Measurements from ENCODE around the gene MED17. TPM values are rescaled to one million over a fixed set of nuclear protein-coding genes. Genes with fewer than 3 reads are reported as not detected.
"Not testable (repeated sequence)": the region's sequence is repeated elsewhere in the genome, so short reads cannot be mapped to it uniquely, and the experiment has no call there.

MED17 gene
- total RNA-seq, 2 donors from 2014 or later = 58.5 to 61.8 TPM

- no peaks in the 10 kb centered on the region for H3K9me3 ChIP-seq (ENCODE audit: control insufficient read depth, low read length, poor library complexity, severe bottlenecking)
- H3K4me1 Mint-ChIP-seq = no peaks in the 10 kb centered on the region
- H3K4me3 Mint-ChIP-seq = no peak overlapping the region
- H3K36me3 Mint-ChIP-seq (ENCODE audit: low read depth) = no peaks in the 10 kb centered on the region
- no peak overlapping the region for H3K27ac Mint-ChIP-seq
- ATAC-seq = no peak
- no peaks in the 10 kb centered on the region for H3K27me3 Mint-ChIP-seq
- no peak for DNase-seq
Measured at GRCh38 chr11:93770160-93770559, 13.9 kb upstream of the MED17 start.

- H3K27ac Mint-ChIP-seq = no peak overlapping the region
- no peak for ATAC-seq
Measured at GRCh38 chr11:93772123-93772522, 12.0 kb upstream of the MED17 start.

GRCh38 chr11:93773045-93773477 lies 11.0 kb upstream of the MED17 start:
- H3K4me3 Mint-ChIP-seq = no peak overlapping the region
- H3K27ac Mint-ChIP-seq = no peak overlapping the region
- H3K9me3 ChIP-seq (ENCODE audit: control insufficient read depth, low read length, poor library complexity, severe bottlenecking) = no peaks in the 10 kb centered on the region
- no peaks in the 10 kb centered on the region for H3K4me1 Mint-ChIP-seq
- ATAC-seq (no peak), DNase-seq (no peak)
- no peaks in the 10 kb centered on the region for H3K27me3 Mint-ChIP-seq
- H3K36me3 Mint-ChIP-seq (ENCODE audit: low read depth) = no peaks in the 10 kb centered on the region

More at GRCh38 chr11:93772123-93772522, 12.0 kb upstream of the MED17 start:
- DNase-seq = no peak
- H3K27me3 Mint-ChIP-seq = no peaks in the 10 kb centered on the region
- H3K9me3 ChIP-seq (ENCODE audit: control insufficient read depth, low read length, poor library complexity, severe bottlenecking) = no peaks in the 10 kb centered on the region
- H3K4me1 Mint-ChIP-seq = no peaks in the 10 kb centered on the region
- H3K36me3 Mint-ChIP-seq (ENCODE audit: low read depth) = no peaks in the 10 kb centered on the region
- H3K4me3 Mint-ChIP-seq = no peak overlapping the region

GRCh38 chr11:93773601-93774200 lies 10.4 kb upstream of the MED17 start:
- no peaks in the 10 kb centered on the region for H3K36me3 Mint-ChIP-seq (ENCODE audit: low read depth)
- no peak overlapping the region for H3K27ac Mint-ChIP-seq
- H3K27me3 Mint-ChIP-seq = no peaks in the 10 kb centered on the region
- ATAC-seq (no peak), DNase-seq (no peak)
- no peaks in the 10 kb centered on the region for H3K4me1 Mint-ChIP-seq
- H3K9me3 ChIP-seq (ENCODE audit: control insufficient read depth, low read length, poor library complexity, severe bottlenecking) = no peaks in the 10 kb centered on the region
- H3K4me3 Mint-ChIP-seq = no peak overlapping the region

GRCh38 chr11:93774560-93774959 lies 9.5 kb upstream of the MED17 start:
- H3K4me1 Mint-ChIP-seq; H3K4me3 Mint-ChIP-seq; H3K36me3 Mint-ChIP-seq (ENCODE audit: low read depth); H3K27ac Mint-ChIP-seq; H3K27me3 Mint-ChIP-seq; H3K9me3 ChIP-seq (ENCODE audit: control insufficient read depth, low read length, poor library complexity, severe bottlenecking); DNase-seq; ATAC-seq: not testable (repeated sequence)

- Mint-ChIP-seq H3K4me3 (no peak overlapping the region), H3K27me3 (no peaks in the 10 kb centered on the region), H3K36me3 (ENCODE audit: low read depth) (no peaks in the 10 kb centered on the region), H3K27ac (no peak overlapping the region), H3K4me1 (no peaks in the 10 kb centered on the region)
- DNase-seq = no peak
- no peak for ATAC-seq
- no peaks in the 10 kb centered on the region for H3K9me3 ChIP-seq (ENCODE audit: control insufficient read depth, low read length, poor library complexity, severe bottlenecking)
Measured at GRCh38 chr11:93775289-93775688, 8.8 kb upstream of the MED17 start.

GRCh38 chr11:93783362-93783761 lies 720 bp upstream of the MED17 start:
- peak overlapping the region; percentile 98 for H3K4me3 Mint-ChIP-seq
- peak overlapping the region; percentile 96 for H3K27ac Mint-ChIP-seq
- H3K27me3 Mint-ChIP-seq = no peaks in the 10 kb centered on the region
- no peaks in the 10 kb centered on the region for H3K36me3 Mint-ChIP-seq (ENCODE audit: low read depth)
- H3K4me1 Mint-ChIP-seq = peaks cover 31% of the 10 kb centered on the region
- H3K9me3 ChIP-seq (ENCODE audit: control insufficient read depth, low read length, poor library complexity, severe bottlenecking) = no peaks in the 10 kb centered on the region
- ATAC-seq = peak; percentile 2
- no peak for DNase-seq

GRCh38 chr11:93783765-93784144 lies 327 bp upstream of the MED17 start:
- ATAC-seq (peak; percentile 24), DNase-seq (no peak)
- no peaks in the 10 kb centered on the region for H3K9me3 ChIP-seq (ENCODE audit: control insufficient read depth, low read length, poor library complexity, severe bottlenecking)
- H3K4me3 Mint-ChIP-seq = peak overlapping the region; percentile 98
- no peaks in the 10 kb centered on the region for H3K27me3 Mint-ChIP-seq
- H3K4me1 Mint-ChIP-seq = peaks cover 31% of the 10 kb centered on the region
- H3K27ac Mint-ChIP-seq = peak overlapping the region; percentile 96
- H3K36me3 Mint-ChIP-seq (ENCODE audit: low read depth) = no peaks in the 10 kb centered on the region

- H3K9me3 ChIP-seq (ENCODE audit: control insufficient read depth, low read length, poor library complexity, severe bottlenecking) = no peaks in the 10 kb centered on the region
- no peak for ATAC-seq
- DNase-seq = no peak
- Mint-ChIP-seq H3K4me1 (peaks cover 31% of the 10 kb centered on the region), H3K27ac (peak overlapping the region; percentile 96), H3K4me3 (peak overlapping the region; percentile 98), H3K36me3 (ENCODE audit: low read depth) (no peaks in the 10 kb centered on the region), H3K27me3 (no peaks in the 10 kb centered on the region)
Measured at GRCh38 chr11:93784935-93785360, 866 bp downstream of the MED17 start.

GRCh38 chr11:93791493-93791892 lies 7.4 kb downstream of the MED17 start:
- no peak overlapping the region for H3K4me3 Mint-ChIP-seq
- peak overlapping the region; percentile 16 for H3K27ac Mint-ChIP-seq
- no peaks in the 10 kb centered on the region for H3K9me3 ChIP-seq (ENCODE audit: control insufficient read depth, low read length, poor library complexity, severe bottlenecking)
- H3K36me3 Mint-ChIP-seq (ENCODE audit: low read depth) = no peaks in the 10 kb centered on the region
- ATAC-seq (no peak), DNase-seq (no peak)
- H3K4me1 Mint-ChIP-seq = peaks cover 17% of the 10 kb centered on the region
- no peaks in the 10 kb centered on the region for H3K27me3 Mint-ChIP-seq

GRCh38 chr11:93796441-93797231 lies 12.6 kb downstream of the MED17 start:
- Mint-ChIP-seq H3K27me3 (no peaks in the 10 kb centered on the region), H3K4me3 (no peak overlapping the region), H3K36me3 (ENCODE audit: low read depth) (no peaks in the 10 kb centered on the region), H3K4me1 (peaks cover 10% of the 10 kb centered on the region), H3K27ac (no peak overlapping the region)
- DNase-seq (no peak), ATAC-seq (no peak)
- H3K9me3 ChIP-seq (ENCODE audit: control insufficient read depth, low read length, poor library complexity, severe bottlenecking) = no peaks in the 10 kb centered on the region

- H3K27ac Mint-ChIP-seq = no peak overlapping the region
- DNase-seq (no peak), ATAC-seq (no peak)
- H3K4me1 Mint-ChIP-seq = peaks cover 11% of the 10 kb centered on the region
- H3K27me3 Mint-ChIP-seq = no peaks in the 10 kb centered on the region
- H3K9me3 ChIP-seq (ENCODE audit: control insufficient read depth, low read length, poor library complexity, severe bottlenecking) = no peaks in the 10 kb centered on the region
- no peak overlapping the region for H3K4me3 Mint-ChIP-seq
- H3K36me3 Mint-ChIP-seq (ENCODE audit: low read depth) = peaks cover 9% of the 10 kb centered on the region
Measured at GRCh38 chr11:93801366-93801765, 17.3 kb downstream of the MED17 start.

- no peak for ATAC-seq
Measured at GRCh38 chr11:93804879-93805278, 20.8 kb downstream of the MED17 start.

GRCh38 chr11:93807980-93808379 lies 23.9 kb downstream of the MED17 start:
- DNase-seq = no peak
- peaks cover 6% of the 10 kb centered on the region for H3K4me1 Mint-ChIP-seq
- H3K36me3 Mint-ChIP-seq (ENCODE audit: low read depth) = peaks cover 9% of the 10 kb centered on the region
- H3K27me3 Mint-ChIP-seq = no peaks in the 10 kb centered on the region
- H3K9me3 ChIP-seq (ENCODE audit: control insufficient read depth, low read length, poor library complexity, severe bottlenecking) = no peaks in the 10 kb centered on the region
- no peak overlapping the region for H3K27ac Mint-ChIP-seq
- H3K4me3 Mint-ChIP-seq = no peak overlapping the region
- no peak for ATAC-seq

More at GRCh38 chr11:93804879-93805278, 20.8 kb downstream of the MED17 start:
- Mint-ChIP-seq H3K27ac (no peak overlapping the region), H3K36me3 (ENCODE audit: low read depth) (peaks cover 9% of the 10 kb centered on the region), H3K27me3 (no peaks in the 10 kb centered on the region), H3K4me1 (peaks cover 9% of the 10 kb centered on the region), H3K4me3 (no peak overlapping the region)
- DNase-seq = no peak
- H3K9me3 ChIP-seq (ENCODE audit: control insufficient read depth, low read length, poor library complexity, severe bottlenecking) = no peaks in the 10 kb centered on the region
